Lower lobe of right lung (tissue), 2 donors: ENCODE data around the gene MBTPS2. TPM values are rescaled to one million over a fixed set of nuclear protein-coding genes. Genes with fewer than 3 reads are reported as not detected.

Experiments used
- ATAC-seq, 2 donors: fragments of 200-7000 bp; cut with Tn5 transposase; one replicate each; pipeline ENCODE4 v1.9.1; 2020 to 2022; ENCODE audit warnings: mild to moderate bottlenecking in 2 of 2, moderate library complexity in 2 of 2
- DNase-seq: peaks from one replicate; pipeline ENCODE4 v3.0.0-alpha.2; 2020
- H3K27ac ChIP-seq: fragments of 200-600 bp; one replicate; pipeline ENCODE4 v1.8.0; 2022
- H3K27me3 ChIP-seq: fragments of 200-600 bp; one replicate; pipeline ENCODE4 v1.8.0; 2022; ENCODE audit warnings: low read depth
- H3K36me3 ChIP-seq: fragments of 200-600 bp; one replicate; pipeline ENCODE4 v1.8.0; 2022; ENCODE audit warnings: mild to moderate bottlenecking
- H3K4me1 ChIP-seq: fragments of 200-600 bp; one replicate; pipeline ENCODE4 v1.8.0; 2022
- H3K4me3 ChIP-seq: fragments of 200-600 bp; one replicate; pipeline ENCODE4 v1.8.0; 2022; ENCODE audit warnings: mild to moderate bottlenecking
- H3K9me3 ChIP-seq: fragments of 200-600 bp; one replicate; pipeline ENCODE4 v1.8.0; 2022
- CTCF ChIP-seq: fragments of 200-600 bp; IDR thresholded peaks from one replicate; pipeline ENCODE4 v1.8.0; 2022; ENCODE audit warnings: antibody characterized with exemption, mild to moderate bottlenecking
- intact Hi-C: fragments of 100-400 bp; cut with DNase I; formaldehyde crosslinking; loops from one replicate; pipeline ENCODE4 v1.11.0; 2022
- total RNA-seq: library from RNA; stranded (reverse); fragmentation: NEBNext Ultra II Directional; extraction: Animal tissue kit (Norgen Biotek cat#: 25700); gene quantifications from one replicate; pipeline ENCODE4 v1.2.1, GENCODE V29; 2021
- donor health status: DM: no; HTN: yes; CAD: no; lungs with severe emphysema.

The MBTPS2 gene
- total RNA-seq, 1 donor from 2014 or later: 11.2 TPM

- DNase-seq (no peak), ATAC-seq (no peak)
- H3K36me3 ChIP-seq: no peaks in the 10 kb centered on the region
Observed at GRCh38 chrX:21802839-21803238, 36.6 kb upstream of the MBTPS2 start.

GRCh38 chrX:21806691-21807090 lies 32.7 kb upstream of the MBTPS2 start:
- H3K4me3 ChIP-seq: no peak overlapping the region
- DNase-seq (no peak), ATAC-seq (no peak)
- intact Hi-C loops: no loop called here
- H3K27ac ChIP-seq: no peak overlapping the region
- H3K4me1 ChIP-seq: no peaks in the 10 kb centered on the region
- TF ChIP-seq CTCF: no peak
- H3K9me3 ChIP-seq: no peaks in the 10 kb centered on the region
- H3K36me3 ChIP-seq: no peaks in the 10 kb centered on the region
- H3K27me3 ChIP-seq: no peaks in the 10 kb centered on the region

More at GRCh38 chrX:21802839-21803238, 36.6 kb upstream of the MBTPS2 start:
- intact Hi-C loops: no loop called here
- H3K4me3 ChIP-seq: no peak overlapping the region
- TF ChIP-seq CTCF: no peak
- H3K27ac ChIP-seq: no peak overlapping the region
- no peaks in the 10 kb centered on the region for H3K4me1 ChIP-seq
- no peaks in the 10 kb centered on the region for H3K27me3 ChIP-seq
- H3K9me3 ChIP-seq: no peaks in the 10 kb centered on the region

- DNase-seq: no peak
- TF ChIP-seq CTCF: no peak
- no peaks in the 10 kb centered on the region for H3K9me3 ChIP-seq
- no peak overlapping the region for H3K4me3 ChIP-seq
- H3K27me3 ChIP-seq: no peaks in the 10 kb centered on the region
- intact Hi-C loops: no loop called here
- ATAC-seq: no peak
- no peaks in the 10 kb centered on the region for H3K4me1 ChIP-seq
- H3K27ac ChIP-seq: no peak overlapping the region
- no peaks in the 10 kb centered on the region for H3K36me3 ChIP-seq
Observed at GRCh38 chrX:21811832-21812231, 27.6 kb upstream of the MBTPS2 start.

- no peaks in the 10 kb centered on the region for H3K9me3 ChIP-seq
- no peak overlapping the region for H3K4me3 ChIP-seq
- ATAC-seq: no peak
- H3K27ac ChIP-seq: no peak overlapping the region
- H3K36me3 ChIP-seq: no peaks in the 10 kb centered on the region
- intact Hi-C loops: no loop called here
- no peak for TF ChIP-seq CTCF
- no peak for DNase-seq
- H3K27me3 ChIP-seq: no peaks in the 10 kb centered on the region
- no peaks in the 10 kb centered on the region for H3K4me1 ChIP-seq
Observed at GRCh38 chrX:21812628-21813027, 26.8 kb upstream of the MBTPS2 start.

- no peaks in the 10 kb centered on the region for H3K9me3 ChIP-seq
- no peak overlapping the region for H3K4me3 ChIP-seq
- no peak overlapping the region for H3K27ac ChIP-seq
- no peak for TF ChIP-seq CTCF
- no peaks in the 10 kb centered on the region for H3K36me3 ChIP-seq
- DNase-seq: no peak
- ATAC-seq: no peak
- H3K4me1 ChIP-seq: no peaks in the 10 kb centered on the region
- intact Hi-C loops: no loop called here
- no peaks in the 10 kb centered on the region for H3K27me3 ChIP-seq
Observed at GRCh38 chrX:21813612-21814368, 25.6 kb upstream of the MBTPS2 start.
